ENCODE data around the gene ARG1. TPM values are rescaled to one million over a fixed set of nuclear protein-coding genes. Genes with fewer than 3 reads are reported as not detected.
A peak's percentile ranks its signal among the peaks of the same experiment; 100 is the strongest.

Gene ARG1
- total and polyA plus RNA-seq, 2 experiments from 2014 or later: 0.50 TPM; not detected in 1

DNA sequence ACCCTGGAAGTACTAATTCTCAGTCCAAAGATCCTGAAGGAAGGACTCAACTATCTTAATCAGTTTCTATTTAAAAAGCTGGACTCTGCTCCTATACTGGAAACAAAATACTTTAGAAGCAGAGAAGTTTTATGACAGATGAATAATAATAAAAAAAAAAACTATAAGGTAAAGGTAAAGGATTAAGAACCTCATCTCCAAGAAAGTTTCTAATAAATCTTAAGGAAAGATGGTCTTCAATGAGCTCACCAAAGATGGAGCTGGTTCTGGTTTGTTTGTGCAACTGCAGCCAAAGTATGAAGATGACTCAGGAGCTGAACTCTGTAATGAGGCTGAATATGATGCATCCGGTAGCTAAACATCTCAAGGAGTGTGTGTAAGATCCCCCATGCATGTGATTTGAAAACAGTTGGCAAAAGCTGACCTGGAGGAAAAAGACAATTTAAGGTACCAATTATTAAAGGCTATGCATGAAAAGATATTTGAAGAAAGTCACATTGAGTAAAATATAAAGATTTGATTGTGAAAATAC, 29.8 kb downstream of the ARG1 start:
- no peak overlapping the region for H3K27ac ChIP-seq
- H3K4me1 ChIP-seq (ENCODE audit: low read depth): peaks cover 13% of the 10 kb centered on the region
- TF ChIP-seq, protein P1, sequence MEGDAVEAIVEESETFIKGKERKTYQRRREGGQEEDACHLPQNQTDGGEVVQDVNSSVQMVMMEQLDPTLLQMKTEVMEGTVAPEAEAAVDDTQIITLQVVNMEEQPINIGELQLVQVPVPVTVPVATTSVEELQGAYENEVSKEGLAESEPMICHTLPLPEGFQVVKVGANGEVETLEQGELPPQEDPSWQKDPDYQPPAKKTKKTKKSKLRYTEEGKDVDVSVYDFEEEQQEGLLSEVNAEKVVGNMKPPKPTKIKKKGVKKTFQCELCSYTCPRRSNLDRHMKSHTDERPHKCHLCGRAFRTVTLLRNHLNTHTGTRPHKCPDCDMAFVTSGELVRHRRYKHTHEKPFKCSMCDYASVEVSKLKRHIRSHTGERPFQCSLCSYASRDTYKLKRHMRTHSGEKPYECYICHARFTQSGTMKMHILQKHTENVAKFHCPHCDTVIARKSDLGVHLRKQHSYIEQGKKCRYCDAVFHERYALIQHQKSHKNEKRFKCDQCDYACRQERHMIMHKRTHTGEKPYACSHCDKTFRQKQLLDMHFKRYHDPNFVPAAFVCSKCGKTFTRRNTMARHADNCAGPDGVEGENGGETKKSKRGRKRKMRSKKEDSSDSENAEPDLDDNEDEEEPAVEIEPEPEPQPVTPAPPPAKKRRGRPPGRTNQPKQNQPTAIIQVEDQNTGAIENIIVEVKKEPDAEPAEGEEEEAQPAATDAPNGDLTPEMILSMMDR (IDR thresholded peaks at IDR 0.05; ENCODE audit: low read depth, low read length): no peak

DNA sequence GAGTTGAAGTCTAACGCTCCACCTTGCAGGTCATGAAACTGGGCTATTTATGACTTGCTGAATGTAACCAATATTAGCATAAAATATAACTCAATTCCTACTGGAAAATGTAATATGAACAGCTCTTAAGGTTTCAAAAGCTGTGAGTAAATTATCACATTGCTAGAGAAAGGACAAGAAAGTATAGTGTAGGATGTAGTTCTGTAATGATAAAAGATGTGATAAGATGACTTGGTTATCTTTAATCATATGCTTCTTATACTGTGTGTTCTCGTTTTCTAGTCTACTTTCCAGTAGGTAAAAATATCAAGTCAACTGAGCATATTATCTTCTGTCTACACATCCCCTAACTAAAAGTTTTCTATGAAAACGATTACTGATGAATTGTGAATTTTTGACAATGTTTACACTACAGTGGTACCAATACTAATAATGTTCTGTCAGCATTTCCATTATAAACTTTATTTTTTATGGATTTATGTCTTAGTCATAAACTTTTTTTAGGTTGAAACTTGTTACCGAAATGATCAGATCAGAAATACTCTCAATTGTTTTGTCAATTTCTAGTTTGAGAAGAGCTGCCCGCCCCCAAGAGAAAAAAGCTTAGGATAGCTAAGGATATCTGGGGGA, 40.4 kb downstream of the ARG1 start:
- Histone ChIP-seq H3K27me3 (no peaks in the 10 kb centered on the region), H3K9me3 (ENCODE audit: low read depth) (no peaks in the 10 kb centered on the region), H3K36me3 (peaks cover 68% of the 10 kb centered on the region), H3K27ac (no peak overlapping the region), H3K4me3 (no peak overlapping the region), H3K4me1 (ENCODE audit: low read depth) (peaks cover 8% of the 10 kb centered on the region)
- TF ChIP-seq, protein P1 (IDR thresholded peaks at IDR 0.05; ENCODE audit: low read depth, low read length): no peak
- no peak for DNase-seq (ENCODE audit: low read depth in 1 of 2, low spot score in 1 of 2)

More for the DNA sequence above, 29.8 kb downstream of the ARG1 start:
- peak in 1 of 2 donors; percentile 67 for DNase-seq (ENCODE audit: low read depth in 1 of 2, low spot score in 1 of 2)
- Histone ChIP-seq H3K9me3 (ENCODE audit: low read depth) (no peaks in the 10 kb centered on the region), H3K27me3 (no peaks in the 10 kb centered on the region), H3K36me3 (peaks cover 63% of the 10 kb centered on the region), H3K4me3 (no peak overlapping the region)

DNA sequence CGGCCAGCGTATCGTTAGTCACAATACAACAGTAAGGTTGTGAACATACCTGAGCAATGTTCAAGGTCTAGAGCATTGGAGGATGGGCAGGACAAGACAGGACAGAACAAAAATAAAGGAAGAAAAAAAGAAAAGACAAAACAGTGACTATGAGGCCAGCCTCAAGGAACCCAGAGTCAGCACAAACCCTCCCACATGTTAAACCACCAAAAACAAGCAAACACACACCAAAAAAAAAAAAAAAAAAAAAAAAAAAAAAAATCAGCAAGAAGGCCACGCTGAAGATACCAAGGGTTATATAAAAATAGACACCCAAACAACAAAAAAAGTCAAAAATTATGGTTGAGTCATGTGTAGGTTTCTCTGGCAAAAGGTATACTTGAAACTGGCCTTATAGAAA, 42.2 kb downstream of the ARG1 start:
- Histone ChIP-seq H3K36me3 (peaks cover 72% of the 10 kb centered on the region), H3K4me3 (no peak overlapping the region), H3K27me3 (no peaks in the 10 kb centered on the region), H3K4me1 (ENCODE audit: low read depth) (peaks cover 8% of the 10 kb centered on the region), H3K27ac (no peak overlapping the region), H3K9me3 (ENCODE audit: low read depth) (no peaks in the 10 kb centered on the region)
- TF ChIP-seq, protein P1 (IDR thresholded peaks at IDR 0.05; ENCODE audit: low read depth, low read length): no peak
- DNase-seq (ENCODE audit: low read depth in 1 of 2, low spot score in 1 of 2): no peak

DNA sequence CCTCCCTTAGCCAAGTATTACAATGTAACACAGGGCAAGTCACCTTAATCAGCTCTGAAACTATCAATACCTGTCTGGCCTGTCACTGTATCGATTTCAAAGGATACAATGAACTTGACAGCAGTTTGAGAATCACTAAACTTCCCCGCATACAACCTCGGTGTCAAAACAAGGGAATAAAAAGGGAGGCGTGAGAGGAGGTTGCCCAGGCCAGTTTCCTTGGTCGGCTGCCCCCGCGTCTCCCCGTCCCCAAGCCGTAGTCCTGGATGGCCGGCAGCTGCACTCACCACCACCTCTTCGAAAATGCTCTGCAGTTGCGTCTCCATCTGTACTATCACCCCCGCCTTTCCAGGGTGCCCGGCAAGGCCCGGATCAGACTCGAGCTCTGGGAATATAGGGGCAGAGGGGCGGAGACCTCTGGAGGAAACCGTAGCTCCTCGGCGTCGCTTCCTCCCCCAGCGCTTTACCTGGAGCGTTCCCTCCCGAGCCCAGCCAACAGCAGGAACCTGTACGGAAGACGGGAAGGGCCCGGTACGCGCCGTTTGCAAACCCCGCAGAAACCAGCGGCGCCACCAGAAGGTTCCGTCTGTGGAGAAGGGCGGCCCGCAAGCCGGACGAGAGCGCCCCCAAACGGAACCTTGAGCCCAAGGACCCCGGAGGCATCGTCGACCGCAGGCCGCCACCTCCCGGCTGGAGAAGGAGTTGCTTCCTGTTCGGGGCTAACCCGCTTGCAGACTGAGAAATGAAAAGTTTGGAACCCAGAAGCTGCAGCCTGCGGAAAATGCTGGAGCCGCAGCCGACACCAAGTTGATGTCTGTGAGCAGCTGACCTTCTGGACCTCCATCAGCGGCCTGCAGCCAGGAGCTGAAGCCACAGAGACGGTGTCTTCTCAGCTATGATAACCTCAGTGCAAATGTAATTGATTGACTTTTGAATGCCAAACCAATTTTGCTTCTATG, 55.0 kb downstream of the ARG1 start, which contains the start of gene MED23:
Gene MED23, minus strand, starts transcription at position 519 of the 959 bp plus-strand sequence. Its CDS starts 193 bp downstream, at position 326.
- H3K27ac ChIP-seq: peak within 1 kb of the TSS; percentile 91
- peak; percentile 97 for DNase-seq (ENCODE audit: low read depth in 1 of 2, low spot score in 1 of 2)
- H3K4me3 ChIP-seq: peak within 1 kb of the TSS; percentile 64
- no peaks in the 10 kb centered on the region for H3K27me3 ChIP-seq
- no peaks in the 10 kb centered on the region for H3K4me1 ChIP-seq (ENCODE audit: low read depth)
- TF ChIP-seq, protein P1 (IDR thresholded peaks at IDR 0.05; ENCODE audit: low read depth, low read length): peak; percentile 100
- peaks cover 19% of the 10 kb centered on the region for H3K36me3 ChIP-seq
- H3K9me3 ChIP-seq (ENCODE audit: low read depth): no peaks in the 10 kb centered on the region

DNA sequence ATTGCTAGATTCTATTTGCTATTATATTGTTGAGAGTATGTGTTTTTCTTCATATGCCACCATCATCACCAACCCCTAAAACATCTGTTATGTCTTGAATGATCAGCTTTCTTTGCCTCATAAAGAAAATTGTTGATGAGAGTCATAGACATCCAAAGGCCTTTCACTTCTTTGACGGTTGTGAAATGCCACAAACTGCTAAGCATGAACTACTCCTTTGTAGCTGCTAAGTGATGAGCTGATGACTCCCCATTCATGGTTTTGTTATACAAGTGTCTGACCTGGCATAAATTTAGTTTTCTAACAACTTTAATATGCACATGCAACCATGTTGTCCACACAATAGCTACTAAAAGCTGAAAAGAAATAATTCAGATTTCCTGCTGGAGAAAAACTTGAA, 55.7 kb downstream of the ARG1 start:
- no peaks in the 10 kb centered on the region for H3K9me3 ChIP-seq (ENCODE audit: low read depth)
- H3K27me3 ChIP-seq: no peaks in the 10 kb centered on the region
- no peaks in the 10 kb centered on the region for H3K4me1 ChIP-seq (ENCODE audit: low read depth)
- H3K27ac ChIP-seq: no peak overlapping the region
- no peak overlapping the region for H3K4me3 ChIP-seq
- H3K36me3 ChIP-seq: peaks cover 13% of the 10 kb centered on the region
- TF ChIP-seq, protein P1 (IDR thresholded peaks at IDR 0.05; ENCODE audit: low read depth, low read length): no peak
- no peak for DNase-seq (ENCODE audit: low read depth in 1 of 2, low spot score in 1 of 2)
